ENCODE data around the gene KCNG2.
A peak's percentile ranks its signal among the peaks of the same experiment; 100 is the strongest.

KCNG2 gene

GRCh38 chr18:79785831-79786230, 11.9 kb upstream of the KCNG2 start:
- no peak for DNase-seq

GRCh38 chr18:79786304-79786703, 11.4 kb upstream of the KCNG2 start:
- no peak for DNase-seq

GRCh38 chr18:79786786-79787526, 10.8 kb upstream of the KCNG2 start:
- DNase-seq, result no peak

- no peak for DNase-seq
Observed at GRCh38 chr18:79787527-79787864, 10.2 kb upstream of the KCNG2 start.

- no peak for DNase-seq
Observed at GRCh38 chr18:79787865-79788733, 9.6 kb upstream of the KCNG2 start.

GRCh38 chr18:79788734-79789085, 9.0 kb upstream of the KCNG2 start:
- DNase-seq, result no peak

- DNase-seq, result no peak
Observed at GRCh38 chr18:79789091-79789891, 8.4 kb upstream of the KCNG2 start.

GRCh38 chr18:79789901-79790890, 7.5 kb upstream of the KCNG2 start:
- DNase-seq, result no peak

GRCh38 chr18:79790996-79791972, 6.5 kb upstream of the KCNG2 start:
- DNase-seq, result peak; percentile 79

GRCh38 chr18:79792096-79792987, 5.4 kb upstream of the KCNG2 start:
- no peak for DNase-seq

GRCh38 chr18:79792988-79793355, 4.8 kb upstream of the KCNG2 start:
- peak; percentile 80 for DNase-seq

- DNase-seq, result no peak
Observed at GRCh38 chr18:79794846-79795245, 2.9 kb upstream of the KCNG2 start.

GRCh38 chr18:79795446-79795845, 2.3 kb upstream of the KCNG2 start:
- DNase-seq, result no peak

- DNase-seq, result no peak
Observed at GRCh38 chr18:79796016-79796415, 1.7 kb upstream of the KCNG2 start.

GRCh38 chr18:79796531-79797405, 970 bp upstream of the KCNG2 start:
- no peak for DNase-seq

- DNase-seq, result no peak
Observed at GRCh38 chr18:79798346-79798998, 734 bp downstream of the KCNG2 start.

- no peak for DNase-seq
Observed at GRCh38 chr18:79798999-79799370, 1.2 kb downstream of the KCNG2 start.

GRCh38 chr18:79799619-79800370, 2.1 kb downstream of the KCNG2 start:
- no peak for DNase-seq
